Chondrocyte (in vitro differentiated cells): ENCODE measurements around the gene PIK3R2. TPM values are rescaled to one million over a fixed set of nuclear protein-coding genes. Genes with fewer than 3 reads are reported as not detected.

Source experiments
- DNase-seq: peaks from one replicate; pipeline ENCODE4 v3.0.0; 2021; ENCODE audit warnings: mixed read lengths, low spot score
- H3K27ac Mint-ChIP-seq: one replicate; pipeline ENCODE4 v1.8.0; 2021; ENCODE audit warnings: mild to moderate bottlenecking, moderate library complexity, mixed read lengths; ENCODE audit not compliant: unreplicated experiment
- H3K27me3 Mint-ChIP-seq: 2 replicates; pipeline ENCODE4 v1.8.0; 2021; ENCODE audit warnings: low read depth, mixed read lengths
- H3K36me3 Mint-ChIP-seq: 2 replicates; pipeline ENCODE4 v1.8.0; 2021; ENCODE audit warnings: low read depth, mixed read lengths
- H3K4me1 Mint-ChIP-seq: 2 replicates; pipeline ENCODE4 v1.8.0; 2021; ENCODE audit warnings: low read depth, mild to moderate bottlenecking, mixed read lengths
- H3K4me3 Mint-ChIP-seq: one replicate; pipeline ENCODE4 v1.8.0; 2021; ENCODE audit warnings: mild to moderate bottlenecking, moderate library complexity, mixed read lengths; ENCODE audit not compliant: unreplicated experiment
- H3K9me3 Mint-ChIP-seq: 2 replicates; pipeline ENCODE4 v1.8.0; 2021; ENCODE audit warnings: low read depth, mixed read lengths
- CTCF ChIP-seq: fragments of 200-600 bp; sonication (generic); IDR thresholded peaks from 2 replicates; pipeline ENCODE4 v1.5.0; 2021; ENCODE audit warnings: antibody characterized with exemption, mild to moderate bottlenecking, moderate library complexity
- total RNA-seq: library from RNA; stranded (reverse); gene quantifications from 3 replicates; pipeline ENCODE4 v1.2.1, GENCODE V29; 2021

Gene PIK3R2
- total RNA-seq, 1 donor from 2014 or later: 73.1 TPM

GRCh38 chr19:18120127-18120526, 32.8 kb upstream of the PIK3R2 start:
- Mint-ChIP-seq H3K4me3 (no peak overlapping the region), H3K27ac (no peak overlapping the region)

GRCh38 chr19:18121166-18121565, 31.8 kb upstream of the PIK3R2 start:
- H3K4me1 Mint-ChIP-seq: peaks cover 15% of the 10 kb centered on the region
- TF ChIP-seq CTCF: no peak
- DNase-seq: no peak
- no peaks in the 10 kb centered on the region for H3K27me3 Mint-ChIP-seq
- H3K27ac Mint-ChIP-seq: no peak overlapping the region
- no peaks in the 10 kb centered on the region for H3K9me3 Mint-ChIP-seq
- H3K4me3 Mint-ChIP-seq: no peak overlapping the region
- peaks cover 7% of the 10 kb centered on the region for H3K36me3 Mint-ChIP-seq

More at GRCh38 chr19:18120127-18120526, 32.8 kb upstream of the PIK3R2 start:
- no peaks in the 10 kb centered on the region for H3K27me3 Mint-ChIP-seq
- H3K9me3 Mint-ChIP-seq: no peaks in the 10 kb centered on the region
- no peak for TF ChIP-seq CTCF
- no peak for DNase-seq
- peaks cover 15% of the 10 kb centered on the region for H3K4me1 Mint-ChIP-seq
- peaks cover 6% of the 10 kb centered on the region for H3K36me3 Mint-ChIP-seq

GRCh38 chr19:18122424-18122823, 30.5 kb upstream of the PIK3R2 start:
- TF ChIP-seq CTCF: no peak
- H3K27me3 Mint-ChIP-seq: no peaks in the 10 kb centered on the region
- H3K4me1 Mint-ChIP-seq: peaks cover 12% of the 10 kb centered on the region
- DNase-seq: no peak
- H3K36me3 Mint-ChIP-seq: peaks cover 8% of the 10 kb centered on the region
- no peak overlapping the region for H3K27ac Mint-ChIP-seq
- no peak overlapping the region for H3K4me3 Mint-ChIP-seq
- no peaks in the 10 kb centered on the region for H3K9me3 Mint-ChIP-seq

GRCh38 chr19:18122860-18123795, 29.8 kb upstream of the PIK3R2 start:
- no peak overlapping the region for H3K27ac Mint-ChIP-seq
- TF ChIP-seq CTCF: no peak
- H3K4me3 Mint-ChIP-seq: no peak overlapping the region
- H3K36me3 Mint-ChIP-seq: peaks cover 8% of the 10 kb centered on the region
- H3K9me3 Mint-ChIP-seq: no peaks in the 10 kb centered on the region
- no peak for DNase-seq
- H3K27me3 Mint-ChIP-seq: no peaks in the 10 kb centered on the region
- peaks cover 9% of the 10 kb centered on the region for H3K4me1 Mint-ChIP-seq

- TF ChIP-seq CTCF: no peak
- Mint-ChIP-seq H3K27me3 (no peaks in the 10 kb centered on the region), H3K4me1 (peaks cover 4% of the 10 kb centered on the region), H3K36me3 (peaks cover 11% of the 10 kb centered on the region), H3K9me3 (no peaks in the 10 kb centered on the region), H3K4me3 (no peak overlapping the region), H3K27ac (no peak overlapping the region)
- no peak for DNase-seq
Measured at GRCh38 chr19:18123819-18124218, 29.1 kb upstream of the PIK3R2 start.
